GM23248 (cell line): ENCODE results near the gene SLC49A4. TPM values are rescaled to one million over a fixed set of nuclear protein-coding genes. Genes with fewer than 3 reads are reported as not detected.

Source experiments
- DNase-seq: peaks from one replicate; pipeline ENCODE4 v3.0.0-alpha.2; 2015
- H2AFZ ChIP-seq: fragments of 200-600 bp; sonication (generic); 2 replicates; pipeline ENCODE4 v1.6.1; 2016; ENCODE audit warnings: antibody characterized with exemption
- H3F3A ChIP-seq: fragments of 200-600 bp; sonication (generic); 2 replicates; pipeline ENCODE4 v1.6.1; 2016; ENCODE audit warnings: mild to moderate bottlenecking, antibody characterized with exemption, mixed run types; ENCODE audit not compliant: insufficient read depth
- H3K27ac ChIP-seq: fragments of 200-600 bp; sonication (generic); 2 replicates; pipeline ENCODE4 v1.5.1; 2016; ENCODE audit warnings: mild to moderate bottlenecking
- H3K27me3 ChIP-seq: fragments of 200-600 bp; sonication (generic); replicated peaks from 2 replicates; pipeline ENCODE4 v1.6.1; 2016; ENCODE audit warnings: mild to moderate bottlenecking; ENCODE audit not compliant: insufficient read depth
- H3K36me3 ChIP-seq: fragments of 200-600 bp; sonication (generic); 2 replicates; pipeline ENCODE4 v1.6.1; 2016; ENCODE audit warnings: low read depth, mild to moderate bottlenecking
- H3K4me1 ChIP-seq: fragments of 200-600 bp; sonication (generic); 2 replicates; pipeline ENCODE4 v1.6.1; 2016; ENCODE audit warnings: mild to moderate bottlenecking; ENCODE audit not compliant: insufficient read depth
- H3K4me2 ChIP-seq: fragments of 200-600 bp; sonication (generic); one replicate; pipeline ENCODE4 v1.6.1; 2016; ENCODE audit warnings: mild to moderate bottlenecking; ENCODE audit not compliant: unreplicated experiment
- H3K4me3 ChIP-seq: fragments of 200-600 bp; sonication (generic); 2 replicates; pipeline ENCODE4 v1.5.1; 2016; ENCODE audit warnings: mild to moderate bottlenecking
- H3K79me2 ChIP-seq: fragments of 200-600 bp; sonication (generic); 2 replicates; pipeline ENCODE4 v1.6.1; 2016; ENCODE audit warnings: mild to moderate bottlenecking; ENCODE audit not compliant: insufficient read depth
- H3K9ac ChIP-seq: fragments of 200-600 bp; sonication (generic); 2 replicates; pipeline ENCODE4 v1.6.1; 2016; ENCODE audit warnings: mild to moderate bottlenecking
- H3K9me2 ChIP-seq: fragments of 200-600 bp; sonication (generic); 2 replicates; pipeline ENCODE4 v1.6.1; 2016; ENCODE audit warnings: mixed run types, mild to moderate bottlenecking, moderate library complexity; ENCODE audit not compliant: insufficient read depth
- H3K9me3 ChIP-seq: fragments of 200-600 bp; sonication (generic); one replicate; pipeline ENCODE4 v1.6.1; 2017; ENCODE audit warnings: low read depth
- H4K20me1 ChIP-seq: fragments of 200-600 bp; sonication (generic); 2 replicates; pipeline ENCODE4 v1.6.0; 2016; ENCODE audit not compliant: insufficient read depth
- EZH2 ChIP-seq: fragments of 200-600 bp; sonication (generic); IDR thresholded peaks from 2 replicates; pipeline ENCODE4 v1.6.1; 2018; ENCODE audit warnings: antibody characterized with exemption, mild to moderate bottlenecking; ENCODE audit not compliant: insufficient read depth, poor library complexity, severe bottlenecking
- EZH2phosphoT487 ChIP-seq: fragments of 200-600 bp; sonication (generic); IDR thresholded peaks from 2 replicates; pipeline ENCODE4 v1.6.1; 2018; ENCODE audit warnings: antibody characterized with exemption, moderate library complexity, mild to moderate bottlenecking, low read depth; ENCODE audit not compliant: insufficient read depth
- WGBS, 2 experiments: methylation state at CpG; one replicate each; pipeline ENCODE4 v1.1.6; 2015 to 2017; ENCODE audit warnings: low lambda C conversion rate in 2 of 2, low coverage in 1 of 2; ENCODE audit errors: missing lambda C conversion rate in 2 of 2; 5-methylcytosine and 5-hydroxymethylcytosine counted together
- in situ Hi-C: fragments of 300-500 bp; cut with MboI; formaldehyde crosslinking; loops from 2 replicates; pipeline ENCODE4 v1.15.0; 2020
- polyA plus RNA-seq: library from polyadenylated mRNA; unstranded; fragments of >200 nt; fragmentation: Nextera tagmentation; extraction: Ambion mirVana; gene quantifications from 2 replicates; pipeline ENCODE4 v1.2.1, GENCODE V29; 2016
- total RNA-seq: library from RNA; depleted of rRNA; stranded (reverse); fragments of >200 nt; shearing (Covaris generic); gene quantifications from 2 replicates; pipeline ENCODE4 v1.2.3, GENCODE V29; 2014

Gene SLC49A4
- total and polyA plus RNA-seq, 2 experiments from 2014 or later: 13.3 to 24.6 TPM

DNA sequence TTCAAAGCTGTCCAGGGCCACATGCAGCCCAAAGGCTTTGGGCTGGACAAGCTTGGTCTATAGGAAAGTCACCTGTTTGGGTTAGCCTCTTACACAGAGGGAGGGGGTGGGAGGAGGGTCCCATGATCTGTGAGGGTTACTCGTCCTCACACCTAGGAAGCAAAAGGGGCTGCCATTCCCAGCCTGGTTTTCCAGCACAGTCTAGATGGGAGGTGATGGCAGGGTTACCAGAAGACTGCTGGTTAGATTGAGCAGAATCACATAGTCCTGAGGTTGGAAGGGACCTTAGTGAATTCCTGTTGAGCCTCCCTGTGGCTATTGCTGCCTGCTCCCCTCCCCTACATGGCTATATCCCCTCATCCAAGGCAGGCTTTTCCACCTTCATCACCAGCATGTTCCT, 130.9 kb downstream of the SLC49A4 start:
- no peaks in the 10 kb centered on the region for H4K20me1 ChIP-seq
- no peaks in the 10 kb centered on the region for H3K79me2 ChIP-seq
- no peaks in the 10 kb centered on the region for H3K4me1 ChIP-seq
- H3K36me3 ChIP-seq: no peaks in the 10 kb centered on the region
- in situ Hi-C loops: no loop called here
- H3K4me2 ChIP-seq: no peak overlapping the region
- H3K9me2 ChIP-seq: no peaks in the 10 kb centered on the region
- no peak overlapping the region for H3K4me3 ChIP-seq
- no peak overlapping the region for H3K27ac ChIP-seq
- 15 to 33% methylated on average over 1 of the region's 1 CpG for WGBS, 2 experiments
- peaks cover 59% of the 10 kb centered on the region for H3K27me3 ChIP-seq
- no peak overlapping the region for H2AFZ ChIP-seq
- H3K9ac ChIP-seq: no peak overlapping the region
- DNase-seq: no peak
- no peak for TF ChIP-seq EZH2
- TF ChIP-seq EZH2phosphoT487: no peak
- no peaks in the 10 kb centered on the region for H3K9me3 ChIP-seq
- no peaks in the 10 kb centered on the region for H3F3A ChIP-seq

DNA sequence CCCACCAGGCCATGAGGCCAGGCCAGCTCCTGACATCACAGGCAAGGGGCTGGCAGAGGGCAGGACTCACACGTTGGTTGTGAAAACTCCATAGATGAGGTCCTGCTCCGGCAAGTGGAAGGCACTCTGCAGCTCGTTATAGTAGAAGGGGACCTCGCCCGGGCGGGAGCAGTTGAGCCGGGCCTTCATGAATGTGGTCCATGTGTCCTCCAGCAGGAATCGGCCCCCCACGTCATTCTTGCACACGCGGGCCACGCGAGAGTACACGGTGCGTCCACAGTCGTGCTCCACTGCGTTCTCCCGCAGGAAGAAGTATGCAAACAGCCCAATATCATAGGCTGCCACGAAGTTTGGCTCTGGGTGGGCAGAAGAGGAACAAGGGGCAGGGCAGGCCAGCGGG, 131.5 kb downstream of the SLC49A4 start:
- no peaks in the 10 kb centered on the region for H4K20me1 ChIP-seq
- H3F3A ChIP-seq: no peaks in the 10 kb centered on the region
- no peaks in the 10 kb centered on the region for H3K9me2 ChIP-seq
- no peaks in the 10 kb centered on the region for H3K36me3 ChIP-seq
- no peak overlapping the region for H2AFZ ChIP-seq
- no peak overlapping the region for H3K9ac ChIP-seq
- no peak overlapping the region for H3K4me2 ChIP-seq
- no peaks in the 10 kb centered on the region for H3K4me1 ChIP-seq
- no peak for TF ChIP-seq EZH2
- TF ChIP-seq EZH2phosphoT487: no peak
- in situ Hi-C loops: no loop called here
- no peak for DNase-seq
- H3K9me3 ChIP-seq: no peaks in the 10 kb centered on the region
- 76 to 79% methylated on average over 17 to 20 of the region's 20 CpGs for WGBS, 2 experiments
- no peak overlapping the region for H3K27ac ChIP-seq
- no peaks in the 10 kb centered on the region for H3K79me2 ChIP-seq
- no peak overlapping the region for H3K4me3 ChIP-seq
- H3K27me3 ChIP-seq: peaks cover 58% of the 10 kb centered on the region

DNA sequence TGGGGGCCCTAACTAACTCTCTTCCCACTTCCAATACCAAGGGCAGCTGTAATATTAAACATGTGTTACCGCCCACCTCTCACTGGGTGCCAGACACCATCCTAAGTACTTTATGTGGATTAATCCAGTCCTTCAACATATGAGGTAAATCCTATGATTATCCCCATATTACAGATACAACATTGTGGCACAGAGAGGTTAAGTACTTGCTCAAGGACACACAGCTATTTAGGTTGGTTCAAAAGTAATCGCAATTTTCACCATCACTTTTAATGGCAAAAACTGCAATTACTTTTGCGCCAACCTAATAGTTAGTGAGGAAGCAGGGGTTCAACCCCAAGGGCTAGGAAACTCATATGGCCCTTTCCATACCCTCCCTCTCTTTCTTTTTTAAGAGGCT, 131.9 kb downstream of the SLC49A4 start:
- in situ Hi-C loops: no loop called here
- Histone ChIP-seq H3K4me2 (no peak overlapping the region), H3K27me3 (peaks cover 53% of the 10 kb centered on the region), H3K4me3 (no peak overlapping the region), H3K36me3 (no peaks in the 10 kb centered on the region), H3K79me2 (no peaks in the 10 kb centered on the region), H3K9me3 (no peaks in the 10 kb centered on the region), H3K27ac (no peak overlapping the region), H3F3A (no peaks in the 10 kb centered on the region), H3K4me1 (no peaks in the 10 kb centered on the region), H4K20me1 (no peaks in the 10 kb centered on the region), H3K9me2 (no peaks in the 10 kb centered on the region), H2AFZ (no peak overlapping the region), H3K9ac (no peak overlapping the region)
- 66 to 74% methylated on average over 3 of the region's 3 CpGs for WGBS, 2 experiments
- DNase-seq: no peak
- no peak for TF ChIP-seq EZH2phosphoT487

DNA sequence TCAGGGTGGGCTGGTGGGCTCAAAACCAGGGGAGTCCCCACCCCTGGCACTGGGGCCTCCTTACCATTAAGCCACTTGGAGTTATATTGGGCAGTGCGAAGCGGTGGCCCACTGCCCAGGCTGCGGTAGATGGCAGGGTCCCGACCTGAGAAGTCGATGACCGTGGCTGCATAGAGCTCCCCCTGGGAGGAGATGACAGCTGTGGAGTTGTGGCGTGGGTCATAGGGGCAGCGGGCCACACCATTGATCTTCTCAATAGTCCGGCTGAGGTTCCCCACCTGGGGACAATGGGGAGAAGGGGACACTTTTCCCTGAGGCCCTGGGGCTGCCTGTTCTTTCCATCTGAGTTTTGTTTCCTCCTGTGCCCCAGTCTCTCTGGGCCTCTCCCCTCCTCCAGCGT, 132.9 kb downstream of the SLC49A4 start:
- in situ Hi-C loops: no loop called here
- Histone ChIP-seq H3F3A (no peaks in the 10 kb centered on the region), H2AFZ (no peak overlapping the region), H3K9ac (no peak overlapping the region), H3K9me2 (no peaks in the 10 kb centered on the region), H3K79me2 (no peaks in the 10 kb centered on the region), H4K20me1 (no peaks in the 10 kb centered on the region), H3K4me2 (no peak overlapping the region), H3K9me3 (no peaks in the 10 kb centered on the region), H3K27me3 (peaks cover 45% of the 10 kb centered on the region), H3K27ac (no peak overlapping the region), H3K4me1 (no peaks in the 10 kb centered on the region), H3K36me3 (no peaks in the 10 kb centered on the region), H3K4me3 (no peak overlapping the region)
- DNase-seq: no peak
- TF ChIP-seq EZH2 (no peak), EZH2phosphoT487 (no peak)
- 78 to 81% methylated on average over 10 of the region's 10 CpGs for WGBS, 2 experiments

DNA sequence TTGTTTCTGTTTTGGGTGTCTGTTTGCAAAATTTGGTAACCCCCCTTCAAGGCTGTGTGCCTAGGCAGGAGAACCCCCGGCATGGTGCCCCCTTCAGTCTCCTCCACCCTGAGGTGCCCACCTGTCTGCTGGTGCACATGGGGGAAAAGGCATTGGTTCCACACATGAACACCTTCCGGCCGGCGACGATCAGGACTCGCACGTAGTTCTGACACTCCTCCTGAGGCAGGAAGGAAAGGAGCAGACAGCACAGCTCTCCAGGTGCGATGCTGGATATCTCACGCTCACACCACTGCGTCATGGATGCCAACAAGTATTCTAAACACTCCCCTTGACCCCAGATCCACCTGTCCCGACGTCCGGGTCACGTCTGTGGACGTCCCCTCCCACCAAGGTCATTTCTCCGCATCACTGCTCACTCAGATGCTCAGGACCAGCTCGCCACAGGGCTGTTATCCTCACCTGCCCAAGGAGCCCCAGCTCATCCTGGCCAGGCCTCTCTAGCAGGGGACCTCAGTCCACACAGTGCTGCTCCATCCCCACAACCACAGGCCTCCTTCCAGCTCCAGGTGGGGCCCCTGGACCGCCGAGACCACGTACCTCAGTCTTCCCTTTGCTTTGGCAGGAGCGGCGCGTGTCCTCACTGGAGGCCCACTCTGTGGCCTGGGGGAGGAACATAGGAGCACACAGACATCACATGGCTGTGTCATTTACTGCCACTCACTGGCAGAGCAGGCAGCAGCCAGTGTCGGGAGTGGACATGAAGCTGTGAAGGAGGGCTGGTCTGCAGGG, 133.7 kb downstream of the SLC49A4 start:
- no peak for DNase-seq
- in situ Hi-C loops: no loop called here
- H3K79me2 ChIP-seq: no peaks in the 10 kb centered on the region
- peaks cover 46% of the 10 kb centered on the region for H3K27me3 ChIP-seq
- H3K9me2 ChIP-seq: peaks cover 3% of the 10 kb centered on the region; the same call in 1 of the 2 replicates
- H3K4me1 ChIP-seq: no peaks in the 10 kb centered on the region
- TF ChIP-seq EZH2 (no peak), EZH2phosphoT487 (no peak)
- no peak overlapping the region for H3K4me3 ChIP-seq
- H3K9ac ChIP-seq: no peak overlapping the region
- H3K27ac ChIP-seq: no peak overlapping the region
- H3K4me2 ChIP-seq: no peak overlapping the region
- no peaks in the 10 kb centered on the region for H4K20me1 ChIP-seq
- WGBS, 2 experiments: 74 to 75% methylated on average over 20 to 24 of the region's 24 CpGs
- no peaks in the 10 kb centered on the region for H3K9me3 ChIP-seq
- H2AFZ ChIP-seq: no peak overlapping the region
- no peaks in the 10 kb centered on the region for H3F3A ChIP-seq
- no peaks in the 10 kb centered on the region for H3K36me3 ChIP-seq
